ENCODE measurements around the gene PFKL.
A peak's percentile ranks its signal among the peaks of the same experiment; 100 is the strongest.
"Not testable (repeated sequence)": the region's sequence is repeated elsewhere in the genome, so short reads cannot be mapped to it uniquely, and the experiment has no call there.

Gene PFKL

DNA sequence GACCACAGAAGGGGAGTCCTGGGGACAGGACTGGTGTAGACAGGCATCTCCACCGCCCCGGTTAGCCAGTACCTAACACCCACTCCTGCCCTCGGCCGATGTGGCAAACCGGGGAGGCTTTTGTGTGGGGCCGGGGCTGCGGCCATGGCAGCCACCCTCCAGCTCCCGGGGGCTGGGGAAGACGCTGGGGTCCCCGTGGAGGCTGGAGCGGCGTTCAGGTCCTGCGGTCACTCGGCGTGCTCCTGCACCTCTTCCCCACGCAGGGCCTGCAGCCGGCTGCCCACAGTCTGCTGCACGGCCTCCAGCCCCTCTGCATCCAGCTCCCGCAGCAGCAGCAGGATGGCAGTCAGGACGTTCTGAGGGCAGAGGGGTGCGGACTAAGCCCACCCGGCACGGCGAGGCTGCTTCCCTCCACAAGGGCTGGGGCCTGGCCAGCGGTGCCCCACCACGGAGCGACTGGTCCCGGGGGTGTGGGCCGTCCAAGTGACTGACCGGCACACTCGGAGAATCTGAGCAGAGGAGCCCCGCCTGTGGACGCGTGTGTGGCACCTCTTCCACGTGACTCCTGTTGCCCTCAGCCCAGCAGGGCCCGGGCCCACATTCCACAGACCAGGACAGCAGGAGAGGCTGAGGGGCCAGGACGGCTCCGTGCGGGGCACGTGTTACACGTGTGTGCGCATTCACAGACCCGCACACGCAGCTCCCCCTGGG, 30.3 kb downstream of the PFKL start:
- DNase-seq, result no peak

- no peak for DNase-seq
These were observed 30.8 kb downstream of the PFKL start for GRCh38 chr21:44330698-44331097.

- DNase-seq, result no peak
These were observed 31.4 kb downstream of the PFKL start for GRCh38 chr21:44331209-44331608.

DNA sequence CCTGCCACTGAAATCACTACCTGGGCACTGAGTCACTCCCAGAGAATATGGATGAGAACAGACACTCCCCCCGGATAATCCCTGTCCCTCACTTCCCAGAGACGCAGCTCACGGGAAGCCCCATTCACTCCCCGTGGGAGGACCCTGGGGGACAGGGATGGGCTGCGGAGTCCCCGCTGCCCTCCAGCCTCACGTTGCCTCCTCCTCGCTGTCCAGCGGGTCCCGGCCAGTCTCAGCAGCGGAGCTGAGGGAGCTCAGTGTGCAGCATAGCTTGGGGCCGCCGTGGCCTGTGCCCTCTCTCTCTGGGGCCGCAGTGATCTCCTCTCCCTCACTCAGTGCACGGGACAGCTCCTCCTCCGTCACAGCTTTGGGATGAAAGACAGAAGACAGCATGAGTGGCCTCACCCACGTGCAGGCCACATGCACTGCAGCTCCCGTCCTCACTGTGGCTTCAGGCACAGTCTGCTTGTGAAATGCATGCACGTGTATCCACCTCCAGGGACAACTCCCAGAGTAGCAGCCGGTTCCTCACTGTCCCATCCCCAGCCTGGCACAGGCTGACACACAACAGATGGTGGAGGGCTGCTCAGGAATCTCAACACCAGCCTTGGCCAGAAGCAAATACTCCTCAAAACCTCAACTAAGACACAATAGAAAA, 31.9 kb downstream of the PFKL start:
- DNase-seq, result no peak

- no peak for DNase-seq
These were observed 32.5 kb downstream of the PFKL start for GRCh38 chr21:44332383-44332782.

DNA sequence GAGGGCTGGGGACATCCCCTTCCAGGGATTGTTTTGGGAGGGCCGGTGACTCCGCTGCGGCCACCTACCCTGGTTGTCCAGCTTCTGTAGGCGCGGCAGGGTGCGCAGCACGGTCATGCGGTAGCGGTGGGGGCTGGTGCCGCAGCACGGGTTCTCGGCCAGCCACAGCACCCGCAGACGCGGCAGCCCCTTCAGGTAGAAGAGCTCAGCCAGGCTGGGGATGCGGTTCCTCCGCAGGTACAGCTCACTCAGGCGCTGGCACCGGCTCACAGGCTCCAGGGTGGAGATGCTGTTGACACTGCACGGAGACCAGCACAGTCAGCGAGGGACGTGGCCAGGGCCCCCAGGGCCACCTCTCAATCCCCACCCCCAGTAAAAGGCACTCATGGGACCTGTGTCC, 33.1 kb downstream of the PFKL start:
- DNase-seq, result no peak

DNA sequence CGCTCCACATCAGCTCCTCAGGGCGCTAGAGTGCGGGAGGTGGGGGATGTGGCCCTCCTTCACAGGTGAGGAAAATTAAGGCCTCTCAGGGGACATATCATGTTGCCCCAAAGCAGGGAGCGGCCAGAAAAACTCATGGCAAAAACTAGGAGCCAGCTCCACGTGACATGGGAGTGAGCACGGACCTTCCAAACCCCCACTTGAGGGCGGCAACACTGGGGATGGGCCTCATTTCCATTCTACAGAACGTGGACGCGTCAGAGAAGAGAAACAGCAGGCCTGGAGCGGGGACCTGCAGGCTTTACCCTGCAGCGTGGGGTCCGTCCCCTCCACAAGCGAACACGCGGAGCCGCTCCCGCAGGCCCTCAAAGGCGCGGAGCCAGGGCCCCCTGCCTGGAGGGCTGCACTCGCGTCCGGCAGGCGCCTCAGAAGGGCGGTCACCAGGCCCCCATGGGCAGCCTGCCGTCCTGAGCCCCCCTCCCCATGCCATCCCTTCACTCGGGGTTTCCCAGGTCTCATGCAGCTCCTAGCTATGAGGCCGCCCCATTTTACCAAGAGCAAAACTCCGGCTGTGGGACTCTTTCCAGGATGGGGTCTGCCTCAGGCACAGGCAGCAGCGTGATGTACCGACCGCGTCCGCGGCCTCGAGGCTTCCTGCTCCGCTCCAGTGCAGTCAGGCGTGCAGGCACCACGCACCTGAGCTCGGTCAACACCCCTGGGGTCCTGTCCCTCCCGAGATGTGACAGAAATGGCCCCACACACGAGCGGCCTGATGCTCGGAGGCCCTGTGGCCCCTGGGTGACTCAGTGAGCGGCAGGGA, 33.9 kb downstream of the PFKL start:
- no peak for DNase-seq

- no peak for DNase-seq
These were observed 34.6 kb downstream of the PFKL start for GRCh38 chr21:44334329-44335030.

- DNase-seq, result no peak
These were observed 35.6 kb downstream of the PFKL start for GRCh38 chr21:44335266-44336059.

DNA sequence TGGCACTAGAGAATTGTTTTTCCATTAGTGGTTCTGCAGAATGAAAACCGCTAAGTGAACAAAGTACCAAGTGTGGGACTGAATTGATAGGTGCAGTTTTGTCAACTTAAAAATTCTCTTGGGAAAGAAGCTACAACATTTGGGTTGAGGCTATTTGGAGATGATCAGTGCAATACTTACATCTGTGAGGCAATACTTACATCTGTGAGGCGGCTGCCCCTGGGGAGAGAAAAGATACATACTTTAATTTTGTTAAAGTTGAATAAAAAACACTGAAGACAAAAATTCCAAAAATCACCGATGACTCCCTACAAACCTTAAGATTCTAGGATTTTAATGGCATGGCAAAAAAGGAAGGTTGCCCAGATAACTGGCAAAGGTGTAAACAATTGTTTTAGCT, 37.6 kb downstream of the PFKL start:
- no peak for DNase-seq

- peak; percentile 46 for DNase-seq
These were observed 38.4 kb downstream of the PFKL start for GRCh38 chr21:44337941-44338895.

DNA sequence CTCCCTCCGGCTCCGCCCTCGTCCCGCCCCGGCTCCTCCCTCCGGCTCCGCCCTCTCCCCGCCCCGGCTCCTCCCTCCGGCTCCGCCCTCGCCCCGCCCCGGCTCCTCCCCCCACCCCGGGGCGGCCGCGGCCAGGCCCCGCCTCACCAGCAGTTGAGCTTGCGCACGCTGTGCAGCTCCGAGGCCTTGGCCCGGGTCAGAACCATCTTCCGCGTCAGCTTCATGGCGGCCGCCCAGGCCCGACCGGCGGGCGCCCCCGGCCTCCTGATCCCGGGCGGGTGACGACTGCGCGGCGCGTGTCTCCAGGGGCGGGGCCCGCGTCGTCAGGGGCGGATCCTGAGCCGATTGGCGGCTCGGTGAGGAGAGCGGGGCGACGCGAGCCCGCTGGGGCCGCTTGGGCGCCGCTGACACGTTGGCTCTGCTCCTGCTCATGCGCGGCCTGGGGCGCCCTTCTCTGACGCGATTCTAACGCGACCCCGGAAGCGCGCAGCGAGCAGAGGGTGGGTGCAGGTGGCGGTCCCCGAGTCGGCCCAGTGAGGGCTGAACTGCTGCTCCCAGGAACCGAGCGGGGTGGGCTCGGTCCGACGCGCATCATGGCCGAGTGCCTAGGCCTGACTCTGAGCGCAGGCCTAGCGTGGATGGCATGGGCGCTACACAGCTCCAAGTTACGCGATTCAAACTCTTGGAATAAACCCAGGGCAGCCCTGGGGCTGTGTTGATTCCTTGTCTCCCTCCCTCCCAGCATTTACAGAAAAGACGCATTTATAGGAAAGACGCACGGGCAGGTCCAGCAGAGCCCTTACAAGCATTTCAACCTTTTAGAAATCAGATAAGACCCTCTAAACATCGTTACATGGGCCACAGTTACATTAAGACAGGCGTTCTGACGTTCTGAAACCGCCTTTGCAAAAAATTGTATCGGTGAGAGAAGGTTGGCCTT, 39.4 kb downstream of the PFKL start, which contains the start of gene CFAP410:
Gene CFAP410 (minus strand): TSS at position 420 of the 940 bp plus-strand sequence. CDS start 196 bp downstream, at position 224.
- DNase-seq, result peak; percentile 96

GRCh38 chr21:44341726-44342458, 42.0 kb downstream of the PFKL start:
- not testable (repeated sequence) for DNase-seq

GRCh38 chr21:44342981-44343380, 43.1 kb downstream of the PFKL start:
- not testable (repeated sequence) for DNase-seq

- no peak for DNase-seq
These were observed 44.8 kb downstream of the PFKL start for GRCh38 chr21:44344541-44345183.

- no peak for DNase-seq
These were observed 45.6 kb downstream of the PFKL start for GRCh38 chr21:44345495-44345894.

DNA sequence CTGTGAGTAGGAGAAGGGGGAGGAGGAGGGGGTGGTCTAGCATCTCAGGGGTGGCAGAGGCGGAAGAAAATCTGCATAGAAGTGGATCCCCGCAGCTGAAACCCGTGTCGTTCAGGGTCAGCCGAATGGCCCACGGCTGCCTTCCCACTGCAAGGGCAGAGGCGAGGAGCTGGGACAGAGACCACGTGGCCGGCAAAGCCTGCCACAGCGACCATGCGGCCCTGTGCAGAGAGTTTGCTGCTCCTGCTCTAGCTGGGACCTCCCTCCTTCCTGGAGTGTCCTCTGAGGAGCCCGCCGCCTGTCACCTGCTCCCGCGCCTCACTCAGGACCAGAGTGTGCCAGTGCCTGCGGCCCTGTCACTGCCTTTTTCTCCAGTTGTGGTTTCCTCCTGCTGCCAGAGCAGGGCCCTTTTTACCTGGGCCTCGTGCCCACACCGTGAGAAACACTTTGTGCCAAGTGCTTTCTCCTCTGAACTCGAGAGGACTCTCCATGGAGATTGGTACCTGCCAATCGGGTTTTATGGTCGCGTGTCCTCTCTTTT, 48.1 kb downstream of the PFKL start:
- DNase-seq, result no peak

DNA sequence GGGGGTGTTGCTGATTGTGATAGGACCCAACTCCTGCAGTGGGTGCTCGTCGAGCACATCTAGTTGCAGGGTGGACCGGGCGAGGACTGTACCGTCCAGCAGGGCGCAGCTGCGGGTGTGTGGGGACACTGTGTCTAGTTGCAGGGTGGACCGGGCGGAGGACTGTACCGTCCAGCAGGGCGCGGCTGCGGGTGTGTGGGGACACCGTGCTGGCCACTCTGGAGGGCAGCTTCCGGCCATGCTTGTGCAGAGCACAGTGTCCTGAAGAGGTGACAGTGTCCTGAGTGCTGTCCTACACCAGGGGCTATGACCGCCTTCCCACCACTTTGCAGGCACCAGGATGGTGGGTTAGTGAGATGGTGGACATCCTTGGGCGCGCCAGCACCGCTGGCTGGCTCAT, 49.0 kb downstream of the PFKL start:
- DNase-seq, result no peak

Data from hematopoietic multipotent progenitor cell treated with erythropoietin and hydrocortisone succinate and interleukin-3 and kit ligand, for 6 days (in vitro differentiated cells).